ENCODE data around the gene CHST11.
"Not testable (repeated sequence)": the region's sequence is repeated elsewhere in the genome, so short reads cannot be mapped to it uniquely, and the experiment has no call there.

The CHST11 gene

GRCh38 chr12:104604070-104604994, 147.6 kb downstream of the CHST11 start:
- no peak for DNase-seq (ENCODE audit: low read depth)

DNA sequence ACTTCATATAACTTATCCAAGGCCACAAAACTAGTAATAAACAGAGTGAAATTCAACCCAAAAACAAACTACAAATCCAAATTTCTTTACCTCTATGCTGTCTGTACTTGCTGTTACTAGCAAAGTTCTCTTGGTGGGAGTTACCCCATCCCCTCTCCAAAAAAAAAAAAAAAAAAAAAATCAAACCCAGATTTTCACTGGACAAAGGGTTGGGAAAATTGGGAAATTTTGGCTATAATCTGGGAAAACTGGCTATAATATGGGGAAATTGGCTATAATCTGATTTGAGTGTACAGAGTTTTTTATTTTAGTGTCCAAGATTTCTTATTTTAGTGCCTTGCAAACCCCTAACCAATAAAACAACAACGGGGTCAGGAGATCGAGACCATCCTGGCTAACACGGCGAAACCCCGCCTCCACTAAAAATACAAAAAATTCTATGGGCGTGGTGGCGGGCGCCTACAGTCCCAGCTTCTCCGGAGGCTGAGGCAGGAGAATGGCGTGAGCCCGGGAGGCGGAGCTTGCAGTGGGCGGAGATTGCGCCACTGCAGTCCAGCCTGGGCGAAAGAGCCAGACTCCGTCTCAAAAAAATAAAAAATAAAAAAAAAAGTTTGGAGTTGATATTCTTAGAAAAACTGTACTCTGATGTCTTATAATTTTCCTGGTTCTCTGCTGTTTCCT, 148.4 kb downstream of the CHST11 start:
- no peak for DNase-seq (ENCODE audit: low read depth)

DNA sequence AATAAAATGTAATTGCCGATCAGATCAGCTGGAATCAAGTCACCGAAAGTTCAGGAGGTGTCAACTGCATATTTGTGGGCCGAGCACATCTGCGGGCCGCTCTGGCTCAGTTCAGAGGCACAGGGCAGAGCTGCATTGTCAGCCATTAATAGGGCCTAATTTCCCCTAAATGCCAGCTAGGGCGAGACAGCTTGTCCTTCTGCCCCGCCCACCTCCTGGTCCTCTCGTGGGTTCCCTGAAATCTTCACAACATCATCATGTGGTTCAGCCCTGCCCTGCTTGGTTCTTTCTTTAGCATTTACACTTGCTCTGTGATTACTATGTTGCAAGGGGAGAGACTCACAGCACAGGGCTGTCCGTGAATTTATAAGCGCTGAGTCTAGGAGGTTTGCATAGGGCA, 148.9 kb downstream of the CHST11 start:
- DNase-seq (ENCODE audit: low read depth), result no peak

- no peak for DNase-seq (ENCODE audit: low read depth)
Measured at GRCh38 chr12:104608998-104609397, 152.2 kb downstream of the CHST11 start.

DNA sequence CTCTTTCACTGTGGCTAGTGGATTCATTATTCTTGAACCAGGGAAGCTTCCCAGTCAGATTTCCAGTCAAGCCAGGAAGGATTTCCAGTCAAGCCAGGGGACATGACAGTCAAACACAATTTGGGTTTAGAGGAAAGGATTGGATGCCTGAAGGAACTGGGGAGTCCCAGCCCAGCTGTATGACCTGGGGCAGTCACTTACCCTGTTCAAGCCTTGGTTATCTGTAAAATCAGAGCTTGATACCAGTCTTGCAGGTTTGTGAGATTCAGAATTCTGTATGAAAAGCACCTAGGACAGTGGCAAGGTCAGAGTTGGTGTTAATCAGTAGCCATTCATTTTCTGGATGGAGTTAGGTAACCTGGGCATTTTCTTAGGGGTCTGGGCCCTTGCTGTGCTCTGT, 152.7 kb downstream of the CHST11 start:
- DNase-seq (ENCODE audit: low read depth), result no peak

- no peak for DNase-seq (ENCODE audit: low read depth)
Measured at GRCh38 chr12:104610513-104611235, 153.9 kb downstream of the CHST11 start.

DNA sequence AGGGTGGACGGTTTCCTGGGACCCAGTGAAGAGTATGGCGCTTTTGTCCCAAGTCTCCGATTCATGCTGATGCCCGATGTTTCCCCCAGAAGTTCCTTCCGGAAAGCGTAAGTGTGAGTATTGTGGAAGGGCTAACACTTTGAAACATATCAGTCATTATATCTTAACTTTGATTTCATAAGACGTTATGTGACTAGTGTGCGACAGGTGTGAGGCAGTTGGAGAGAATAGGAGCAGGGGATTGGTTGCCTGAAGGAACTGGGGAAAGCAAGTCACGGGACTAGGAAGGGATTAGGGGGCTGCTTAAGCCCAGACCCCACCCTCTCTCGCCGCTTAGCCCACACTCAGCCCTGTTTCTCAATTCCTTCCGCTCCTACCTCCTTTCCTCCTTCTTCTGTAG, 154.9 kb downstream of the CHST11 start:
- DNase-seq (ENCODE audit: low read depth), result no peak

DNA sequence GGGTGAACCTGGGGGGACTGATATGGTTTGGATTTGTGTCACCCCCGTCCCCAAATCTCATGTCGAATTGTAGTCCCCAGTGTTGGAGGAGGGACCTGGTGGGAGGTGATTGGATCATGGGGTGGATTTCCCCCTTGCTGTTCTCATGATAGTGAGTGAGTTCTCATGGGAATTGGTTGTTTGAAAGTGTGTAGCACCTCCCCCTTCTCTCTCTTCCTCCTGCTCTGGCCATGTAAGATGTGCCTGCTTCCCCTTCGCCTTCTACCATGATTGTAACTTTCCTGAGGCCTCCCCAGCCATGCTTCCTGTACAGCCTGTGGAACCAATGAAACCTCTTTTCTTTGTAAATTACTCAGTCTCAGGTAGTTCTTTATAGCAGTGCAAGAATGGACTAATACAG, 156.6 kb downstream of the CHST11 start:
- not testable (repeated sequence) for DNase-seq (ENCODE audit: low read depth)

DNA sequence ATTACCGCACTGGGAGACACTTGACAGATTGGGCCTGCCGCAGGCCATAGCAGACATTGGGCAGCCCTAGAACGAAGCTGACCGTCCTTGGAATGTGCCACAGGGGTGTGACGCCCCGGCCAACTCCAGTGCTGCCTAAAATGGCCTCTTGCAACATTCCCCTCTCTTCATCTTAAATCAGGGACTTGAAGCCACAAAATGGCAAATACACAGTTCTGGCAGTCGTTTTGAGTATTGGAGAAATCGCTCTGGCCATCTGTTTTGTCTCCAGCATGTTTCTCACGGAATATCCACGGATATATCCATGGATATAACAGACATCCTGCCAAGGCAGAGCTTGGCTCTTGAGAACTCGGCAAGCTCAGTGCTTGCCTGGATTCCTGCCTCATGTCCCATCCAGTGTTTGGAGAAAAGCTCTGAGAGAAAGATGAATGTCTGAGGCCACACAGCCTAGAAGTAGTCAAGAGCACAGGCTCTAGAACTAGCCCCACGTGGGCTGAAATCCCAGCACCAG, 158.4 kb downstream of the CHST11 start:
- no peak for DNase-seq (ENCODE audit: low read depth)

DNA sequence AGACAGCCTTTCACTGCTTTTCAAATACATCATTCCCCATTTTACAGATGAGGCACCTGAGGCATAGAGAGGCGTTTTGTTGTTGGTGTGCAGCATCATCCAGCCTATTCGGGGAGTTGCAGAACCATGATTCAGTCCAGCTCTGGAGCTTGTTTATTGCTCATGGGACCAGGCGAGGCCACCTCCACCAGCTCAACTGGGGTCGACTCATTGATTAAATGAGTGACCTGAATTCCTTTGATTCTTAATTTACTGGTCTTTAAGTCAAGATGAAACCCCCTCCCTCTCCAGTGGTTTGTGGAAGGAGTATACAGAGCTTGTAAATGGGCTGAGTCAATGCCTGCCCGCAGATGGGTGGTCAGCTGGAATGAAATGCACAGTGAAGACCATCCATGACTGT, 161.9 kb downstream of the CHST11 start:
- no peak for DNase-seq (ENCODE audit: low read depth)

- no peak for DNase-seq (ENCODE audit: low read depth)
Measured at GRCh38 chr12:104619305-104619704, 162.6 kb downstream of the CHST11 start.

DNA sequence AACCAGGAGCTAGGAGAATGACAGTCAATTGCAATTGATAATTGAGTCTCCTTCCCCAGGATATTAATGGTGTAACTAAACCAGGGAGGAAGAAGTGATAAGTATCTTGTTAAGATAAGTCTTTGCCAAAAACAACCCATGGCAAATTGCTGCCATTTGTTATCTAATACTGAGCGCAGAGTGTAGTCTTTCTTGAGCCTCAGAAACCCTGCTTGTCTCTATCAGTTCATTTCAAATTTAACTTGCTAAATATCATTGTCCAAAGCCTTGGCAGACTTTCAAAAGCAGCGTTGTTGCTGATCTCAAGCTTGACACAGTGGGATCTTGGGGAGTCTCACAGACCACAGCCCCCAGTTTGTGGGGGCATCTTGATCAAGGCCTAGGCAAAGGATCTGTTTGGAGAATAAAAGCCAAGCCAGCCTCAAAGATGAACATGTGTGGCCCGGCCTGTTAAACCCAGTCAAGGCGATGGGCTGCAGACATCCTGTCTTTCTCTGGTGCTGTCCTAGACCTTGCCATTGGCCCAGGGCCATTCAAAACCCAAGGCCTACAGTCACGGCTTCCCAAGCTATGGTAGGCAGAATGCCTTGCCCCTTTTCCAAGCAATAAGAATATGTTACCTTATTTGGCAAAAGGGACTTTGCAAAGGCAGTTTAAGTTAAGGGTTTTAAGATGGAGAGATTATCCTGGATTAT, 164.2 kb downstream of the CHST11 start:
- DNase-seq (ENCODE audit: low read depth), result no peak

DNA sequence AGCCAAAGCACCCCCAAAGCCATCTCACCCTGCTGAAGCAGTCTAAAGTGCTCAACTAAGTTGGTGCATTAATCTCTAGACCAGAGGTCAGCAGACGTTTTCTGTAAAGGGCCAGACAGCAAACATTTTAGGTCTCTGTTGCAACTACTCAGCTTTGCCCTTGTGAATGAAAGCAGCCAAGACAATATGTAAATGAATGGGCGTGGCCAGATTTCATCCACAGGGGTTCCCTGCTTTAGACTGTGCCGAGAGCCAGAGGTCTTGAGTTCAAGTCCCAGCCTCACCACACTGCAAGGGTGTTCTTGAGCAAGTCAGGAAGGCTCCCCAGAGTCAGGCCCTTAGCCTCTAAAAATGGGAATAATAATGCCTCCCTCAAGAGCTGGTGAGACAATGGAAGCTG, 166.2 kb downstream of the CHST11 start:
- DNase-seq (ENCODE audit: low read depth), result no peak

- DNase-seq (ENCODE audit: low read depth), result no peak
Measured at GRCh38 chr12:104623883-104624282, 167.1 kb downstream of the CHST11 start.

- no peak for DNase-seq (ENCODE audit: low read depth)
Measured at GRCh38 chr12:104624529-104624928, 167.8 kb downstream of the CHST11 start.

GRCh38 chr12:104626069-104626837, 169.5 kb downstream of the CHST11 start:
- DNase-seq (ENCODE audit: low read depth), result no peak

- no peak for DNase-seq (ENCODE audit: low read depth)
Measured at GRCh38 chr12:104627231-104627989, 170.7 kb downstream of the CHST11 start.

GRCh38 chr12:104627990-104628830, 171.5 kb downstream of the CHST11 start:
- no peak for DNase-seq (ENCODE audit: low read depth)

DNA sequence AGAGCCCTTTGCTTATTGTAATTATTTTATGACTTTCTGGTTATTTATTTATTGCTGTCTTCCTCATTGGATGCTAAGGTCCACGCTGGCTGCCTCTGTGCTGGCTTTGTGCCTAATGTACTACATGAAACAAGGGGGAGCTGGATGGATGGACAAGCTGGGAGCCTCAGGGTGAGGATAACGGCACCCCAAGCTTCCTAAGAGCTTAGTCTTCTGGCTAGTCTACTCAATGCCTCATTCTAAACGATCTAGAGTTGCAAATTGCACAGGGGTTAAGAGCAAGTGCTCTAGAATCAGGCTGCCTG, 172.0 kb downstream of the CHST11 start:
- DNase-seq (ENCODE audit: low read depth), result no peak
